GM18951 (cell line): ENCODE measurements around the gene DMD.

Experiments
- POLR2A ChIP-seq: IDR thresholded peaks from 4 replicates; pipeline ENCODE4 v1.6.1; 2011; ENCODE audit warnings: mild to moderate bottlenecking; ENCODE audit not compliant: insufficient read length, insufficient read depth; ENCODE audit errors: extremely low read depth
- in situ Hi-C: fragments of 300-500 bp; cut with MboI; formaldehyde crosslinking; loops from one replicate; pipeline ENCODE4 v1.12.0; 2022; ENCODE audit warnings: low sequenced_read_pairs, mixed read lengths, inconsistent platforms; ENCODE audit not compliant: unreplicated experiment

The DMD gene

DNA sequence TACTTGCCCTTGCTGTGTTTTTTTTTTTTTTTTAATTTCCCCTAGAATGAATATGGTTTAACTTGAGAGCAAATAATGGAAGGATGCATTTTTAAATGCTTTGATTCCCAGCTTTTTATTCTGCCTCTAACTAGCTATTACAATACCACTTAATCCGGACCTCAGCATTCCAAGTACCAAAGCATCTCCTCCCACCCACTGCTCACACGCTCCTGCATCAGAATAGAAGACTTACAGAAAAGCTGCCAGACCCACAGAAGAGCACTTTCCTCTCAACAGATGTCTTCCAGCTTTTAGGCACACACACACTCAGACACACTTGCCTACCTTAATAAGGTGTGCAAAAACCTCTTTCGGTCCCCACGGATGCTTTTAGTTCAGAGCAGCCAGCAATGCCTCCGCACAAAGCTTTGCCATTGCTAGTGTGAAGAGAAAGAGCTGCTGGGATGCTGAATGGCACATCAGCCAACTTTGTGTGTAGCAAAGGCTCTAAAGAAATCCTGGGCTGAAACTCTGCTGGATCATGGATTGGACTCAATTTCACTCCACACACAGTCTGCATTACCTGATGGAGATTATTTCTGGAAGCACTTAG, 1056.2 kb downstream of the DMD start:
- no peak for TF ChIP-seq POLR2A
- in situ Hi-C loops, result no loop called here

DNA sequence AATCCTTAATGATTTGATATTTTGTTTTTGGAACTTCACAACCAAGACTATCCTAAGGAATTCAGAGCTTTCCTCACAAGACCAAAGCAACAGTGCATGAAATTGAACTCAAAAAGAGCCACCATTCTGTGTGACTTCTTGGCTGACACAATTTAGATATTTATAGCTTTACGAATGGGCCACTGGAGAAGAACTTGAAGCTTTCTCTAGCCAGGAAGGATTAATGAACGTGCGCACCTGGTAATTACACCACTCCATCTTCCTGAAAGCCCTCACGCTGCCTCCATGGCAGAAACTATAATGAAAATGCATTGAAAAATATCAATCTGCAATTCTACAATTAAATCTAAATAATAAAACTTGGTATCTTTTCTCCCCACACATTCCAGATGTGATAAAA, 1057.8 kb downstream of the DMD start:
- TF ChIP-seq POLR2A, result no peak
- in situ Hi-C loops, result no loop called here

DNA sequence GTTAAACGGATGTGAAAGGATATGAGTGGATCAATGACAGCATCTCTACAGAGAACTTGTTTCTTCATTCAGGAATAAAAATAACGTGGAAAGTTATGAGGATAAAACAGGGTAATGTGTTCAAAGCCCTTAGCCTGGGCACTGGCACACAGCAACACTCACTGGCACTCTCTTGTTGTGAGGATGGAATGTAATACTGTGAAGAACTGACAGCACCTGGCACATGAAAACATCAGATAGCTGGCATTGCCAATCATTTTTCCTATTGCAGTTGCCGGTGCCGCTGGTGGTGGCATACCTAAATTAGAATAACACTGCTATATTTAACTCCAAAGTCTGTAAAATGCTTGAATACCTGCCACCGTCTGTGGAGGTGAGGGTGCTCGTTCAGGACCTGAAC, 1061.2 kb downstream of the DMD start:
- no peak for TF ChIP-seq POLR2A
- in situ Hi-C loops, result no loop called here

DNA sequence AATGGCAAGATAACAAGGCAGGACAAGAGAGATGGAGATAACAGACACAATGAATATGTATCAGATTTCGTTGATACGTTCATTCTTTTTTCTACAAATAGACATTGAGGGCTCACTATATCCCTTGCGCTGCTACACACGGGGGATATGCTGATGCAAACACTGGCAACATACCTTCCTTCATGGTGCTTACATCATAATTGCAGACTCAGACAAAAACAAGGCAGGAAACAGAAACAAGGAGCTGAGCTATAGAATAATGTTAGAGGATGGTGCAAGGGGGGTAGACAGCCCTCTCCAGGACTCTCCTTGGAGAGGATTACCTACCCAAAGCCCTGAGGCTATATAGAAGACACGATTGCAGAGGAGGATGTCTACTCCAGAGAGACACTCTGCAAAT, 1069.5 kb downstream of the DMD start:
- in situ Hi-C loops, result no loop called here
- TF ChIP-seq POLR2A, result no peak

DNA sequence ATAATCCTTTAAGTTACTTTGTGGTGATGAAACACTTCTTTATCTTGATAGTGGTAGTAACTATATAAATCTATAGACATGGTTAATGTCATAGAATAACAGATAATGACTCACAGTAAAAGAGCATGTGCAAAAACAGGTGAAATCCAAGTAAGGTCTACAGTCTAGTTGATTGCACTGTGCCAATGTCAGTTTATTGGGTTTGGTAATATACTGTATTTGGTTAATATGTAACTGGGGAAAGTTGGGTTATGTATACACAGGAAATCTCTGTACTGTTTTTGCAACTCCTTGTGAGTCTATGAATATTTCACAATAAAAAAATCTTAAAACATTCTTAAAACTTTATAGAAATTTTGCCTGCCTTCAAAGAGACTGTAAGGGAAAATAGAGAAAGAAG, 1071.9 kb downstream of the DMD start:
- in situ Hi-C loops, result no loop called here
- no peak for TF ChIP-seq POLR2A

DNA sequence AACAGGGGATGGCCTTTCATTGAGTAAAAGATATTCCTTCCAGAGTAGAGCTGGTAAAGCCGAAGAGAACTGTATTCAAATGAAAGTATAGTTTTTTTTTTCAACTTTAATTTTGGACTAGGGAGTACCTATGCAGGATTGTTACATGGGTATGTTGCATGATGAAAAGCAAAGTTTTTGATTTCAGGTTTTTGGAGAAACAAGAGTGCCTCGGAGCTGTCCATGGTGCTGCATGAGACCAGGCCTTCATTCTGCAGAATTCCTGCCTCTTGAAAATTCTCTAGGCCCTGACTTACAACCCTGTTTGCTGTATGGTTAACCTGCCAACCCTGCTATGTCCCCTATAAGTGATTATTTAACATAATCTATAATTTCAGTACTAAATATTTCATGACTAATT, 1073.8 kb downstream of the DMD start:
- TF ChIP-seq POLR2A, result no peak
- in situ Hi-C loops, result no loop called here

DNA sequence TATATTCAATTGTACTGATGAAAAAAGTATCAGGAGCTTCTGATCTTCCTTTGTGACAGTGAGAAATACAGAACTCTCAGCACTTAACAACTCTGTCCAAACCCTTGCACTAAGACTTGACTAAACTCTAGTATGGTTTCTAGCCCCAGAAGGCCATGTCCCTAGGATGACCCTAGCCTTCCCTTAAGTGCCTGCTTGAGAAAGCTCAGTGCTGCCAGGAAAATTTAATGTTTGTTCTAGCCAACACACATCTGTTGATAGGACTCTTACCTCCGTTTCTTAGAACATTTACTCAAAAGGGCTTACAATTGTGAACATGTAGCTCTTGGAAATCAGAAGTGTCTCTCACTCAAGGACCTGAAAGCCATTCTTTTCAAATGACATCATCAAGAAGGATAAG, 1084.4 kb downstream of the DMD start:
- in situ Hi-C loops, result no loop called here
- TF ChIP-seq POLR2A, result no peak

DNA sequence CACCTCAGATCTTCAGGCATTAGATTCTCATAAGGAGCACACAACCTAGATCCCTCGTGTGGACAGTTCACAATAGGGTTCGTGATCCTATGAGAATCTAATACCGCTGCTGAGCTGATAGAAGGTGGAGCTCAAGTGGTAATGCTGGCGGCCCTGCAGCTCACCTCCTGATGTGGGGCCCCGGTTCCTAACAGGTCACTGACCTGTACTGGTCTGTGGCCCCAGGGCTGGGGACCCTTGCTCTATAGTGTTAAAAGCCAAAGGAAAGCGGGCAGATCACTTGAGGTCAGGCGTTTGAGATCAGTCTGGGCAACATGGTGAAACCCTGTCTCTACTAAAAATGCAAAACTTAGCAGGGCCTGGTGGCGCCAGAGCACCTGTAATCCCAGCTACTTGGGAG, 1092.5 kb downstream of the DMD start:
- no peak for TF ChIP-seq POLR2A
- in situ Hi-C loops, result no loop called here

DNA sequence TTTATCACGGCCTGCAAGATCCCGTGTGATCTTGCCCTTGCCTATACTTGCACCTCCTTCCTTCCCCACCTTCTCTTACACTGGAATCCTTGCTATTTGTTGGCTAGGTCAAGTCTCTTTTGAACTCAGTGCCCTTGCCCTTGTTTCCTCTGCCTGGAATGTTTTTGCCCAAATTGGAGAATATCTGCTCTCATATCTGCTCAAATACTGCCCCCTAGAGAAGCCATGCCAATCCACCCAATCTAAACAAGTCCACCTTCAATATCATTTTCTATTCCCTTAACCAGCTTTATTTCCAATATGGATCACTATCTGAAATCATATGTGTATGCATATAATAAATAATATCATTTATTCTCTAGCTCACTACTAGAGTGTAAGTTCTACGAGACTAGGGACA, 1095.3 kb downstream of the DMD start:
- no peak for TF ChIP-seq POLR2A
- in situ Hi-C loops, result no loop called here

DNA sequence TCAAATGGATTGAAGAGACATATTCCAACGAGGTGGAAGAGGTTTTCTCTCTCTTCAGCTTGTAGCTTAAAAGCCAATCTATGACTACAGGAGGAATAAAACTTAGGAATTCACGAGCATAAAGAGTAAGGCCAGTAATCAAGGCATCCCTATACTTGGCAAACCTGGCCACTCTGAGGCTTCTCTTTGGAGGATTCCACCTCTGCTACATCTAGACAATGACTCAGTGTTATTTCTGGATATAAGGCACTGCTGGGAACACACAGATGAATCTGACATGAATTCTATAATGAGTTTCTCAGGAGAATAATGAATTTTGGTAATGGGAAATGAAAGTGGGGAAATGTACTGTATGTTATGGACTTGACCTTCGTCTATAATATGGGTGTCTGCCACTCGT, 1123.7 kb downstream of the DMD start:
- in situ Hi-C loops, result no loop called here
- TF ChIP-seq POLR2A, result no peak

DNA sequence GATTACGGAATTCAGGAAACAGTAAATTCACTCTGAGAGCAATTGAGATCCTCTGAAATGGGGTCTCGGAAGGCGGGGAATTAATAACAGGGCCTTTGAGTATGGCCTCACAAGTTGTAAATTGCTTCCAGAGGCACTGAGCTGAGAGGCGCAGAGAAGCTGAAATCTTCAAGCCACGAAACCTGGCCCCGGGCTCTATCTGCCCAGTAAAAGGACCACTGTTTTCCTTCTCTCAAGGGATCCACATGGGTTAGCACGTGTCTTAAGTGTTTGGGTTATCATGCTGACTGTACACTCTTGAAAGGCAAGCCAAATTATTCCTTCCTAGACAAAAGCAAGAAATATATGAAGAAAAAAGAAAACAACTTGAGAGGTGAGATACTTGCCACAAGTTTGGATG, 1126.6 kb downstream of the DMD start:
- in situ Hi-C loops, result no loop called here
- TF ChIP-seq POLR2A, result no peak

DNA sequence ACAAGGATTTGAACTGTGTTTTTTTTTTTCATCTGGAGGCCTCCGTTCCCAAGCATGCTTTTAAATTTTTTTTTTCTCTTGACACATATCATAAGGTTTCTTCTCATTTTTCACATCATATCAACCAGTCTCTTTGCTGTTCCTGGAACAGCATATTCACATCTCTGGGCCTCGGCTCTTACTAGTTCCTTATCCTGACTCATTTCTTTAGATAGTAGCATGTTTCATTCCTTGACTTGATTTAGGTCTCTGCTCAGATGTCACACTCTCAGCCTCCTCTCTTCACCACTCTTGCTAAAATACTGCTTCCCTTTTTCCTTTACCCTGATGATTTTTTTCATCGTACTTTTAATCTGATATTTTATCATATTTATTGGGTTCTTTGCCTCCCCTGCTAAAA, 1163.1 kb downstream of the DMD start:
- no peak for TF ChIP-seq POLR2A
- in situ Hi-C loops, result no loop called here

DNA sequence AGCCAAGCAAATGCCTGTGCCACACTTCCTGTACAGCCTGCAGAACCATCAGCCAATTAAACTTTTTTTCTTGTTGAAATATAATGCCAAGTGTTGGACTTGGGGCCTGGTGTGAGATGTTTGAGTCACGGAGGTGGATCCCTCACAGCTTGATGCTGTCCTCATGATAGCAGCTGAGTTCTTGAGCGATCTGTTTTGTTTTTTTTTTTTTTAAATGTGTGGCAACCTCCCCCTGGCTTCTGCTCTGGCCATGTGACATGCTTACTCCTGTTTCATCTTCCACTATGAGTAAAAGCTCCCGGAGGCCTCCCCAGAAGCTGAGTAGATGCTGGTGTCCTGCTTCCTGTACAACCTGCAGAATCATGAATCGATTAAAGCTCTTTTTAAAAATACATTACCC, 1166.2 kb downstream of the DMD start:
- TF ChIP-seq POLR2A, result no peak
- in situ Hi-C loops, result no loop called here

DNA sequence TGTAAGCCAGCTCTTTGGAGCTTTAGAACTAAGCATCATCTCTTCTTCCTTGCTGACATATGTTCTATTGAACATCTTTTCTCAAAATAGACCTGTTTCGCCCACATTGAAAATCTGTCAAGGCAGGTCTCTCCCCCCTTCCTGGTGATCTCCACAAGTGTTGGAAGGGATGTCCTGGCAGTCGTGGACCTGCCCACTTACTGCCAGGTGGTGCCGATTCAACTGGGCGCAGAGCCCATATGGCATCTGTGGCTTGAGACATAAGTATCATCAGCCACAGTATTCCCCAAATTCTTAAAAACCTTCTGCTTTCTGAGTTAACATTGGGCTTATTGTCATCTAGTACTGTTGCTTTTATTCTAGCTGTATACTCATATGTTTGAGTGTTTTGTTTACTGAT, 1170.2 kb downstream of the DMD start:
- in situ Hi-C loops, result no loop called here

DNA sequence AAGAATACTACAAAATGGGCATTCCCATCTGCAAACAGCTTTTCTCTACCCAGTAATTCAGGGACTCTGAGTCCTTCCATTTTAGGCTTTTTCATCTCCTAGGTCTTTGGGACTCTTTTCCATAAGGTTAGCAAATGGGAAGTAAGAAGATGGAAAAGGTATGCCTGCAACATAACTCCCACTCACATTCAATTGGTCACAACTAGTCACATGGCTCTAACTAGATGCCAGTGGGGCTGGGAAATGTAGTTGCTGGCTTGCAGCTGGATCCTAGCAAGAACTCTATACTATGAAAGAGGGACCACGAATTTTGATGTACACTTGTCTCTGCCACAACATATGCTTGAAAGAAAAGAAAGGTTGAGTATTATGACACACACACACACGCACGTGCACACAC, 1184.6 kb downstream of the DMD start:
- in situ Hi-C loops, result no loop called here
- TF ChIP-seq POLR2A, result no peak

More for the DNA sequence above, 1170.2 kb downstream of the DMD start:
- TF ChIP-seq POLR2A, result no peak

DNA sequence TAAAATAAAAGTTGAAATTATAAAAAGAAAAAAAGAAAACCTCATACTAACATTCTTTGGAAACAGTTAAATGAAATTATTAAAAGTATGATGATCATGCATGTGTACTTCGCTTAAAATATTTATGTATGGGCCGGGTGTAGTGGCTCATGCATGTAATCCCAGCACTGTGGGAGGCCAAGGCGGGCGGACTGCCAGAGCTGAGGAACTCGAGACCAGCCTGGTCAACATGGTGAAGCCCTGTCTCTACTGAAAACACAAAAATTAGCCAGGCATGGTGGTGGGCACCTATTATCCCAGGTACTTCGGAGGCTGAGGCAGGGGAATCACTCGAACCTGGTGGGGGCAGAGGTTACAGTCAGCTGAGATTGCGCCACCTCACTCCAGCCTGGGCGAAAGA, 1187.3 kb downstream of the DMD start:
- in situ Hi-C loops, result no loop called here
- TF ChIP-seq POLR2A, result no peak

DNA sequence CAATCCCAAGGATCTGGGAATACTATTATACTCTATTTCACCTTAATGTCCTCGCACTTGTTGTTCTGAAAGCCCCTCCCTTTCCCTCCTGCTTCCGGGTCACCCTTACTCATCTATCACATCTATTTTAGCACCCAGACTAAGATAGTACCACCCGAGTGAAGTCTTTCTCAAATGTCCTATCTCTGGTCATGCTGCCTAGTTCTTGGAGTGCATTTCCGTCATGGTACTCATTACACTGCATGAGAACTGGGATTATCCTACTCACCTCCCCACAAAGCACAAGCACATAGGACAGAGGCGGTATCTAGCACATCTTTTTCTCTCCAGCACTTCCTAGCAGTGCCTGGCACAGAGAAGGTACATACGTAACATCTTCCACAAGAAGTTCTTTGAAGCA, 1195.2 kb downstream of the DMD start:
- in situ Hi-C loops, result no loop called here
- TF ChIP-seq POLR2A, result no peak
